K562 (cell line): Measurements from ENCODE around the gene GATB. TPM values are rescaled to one million over a fixed set of nuclear protein-coding genes. Genes with fewer than 3 reads are reported as not detected.

Source experiments
- ATAC-seq: fragments of 200-7000 bp; cut with Tn5 transposase; 3 replicates; pipeline ENCODE4 v1.9.1; 2020; ENCODE audit warnings: moderate library complexity
- BruUV-seq: library from RNA; stranded (reverse); fragments of 400-500 nt; replicated peaks from 2 replicates; lab custom pipeline; 2021; lab: Mats Ljungman, UMichigan
- CTCF ChIA-PET: fragments of 300-600 bp; formaldehyde crosslinking; extraction: SDS; loops from one replicate; lab custom pipeline; 2021; ENCODE audit warnings: low intra/inter-chr PET ratio; lab: Yijun Ruan, JAX
- POLR2A ChIA-PET: fragments of 300-600, 350-650 bp; sonication (Branson Sonifier 250); formaldehyde crosslinking; extraction: SDS; loops from one replicate; lab custom pipeline; 2021; ENCODE audit warnings: antibody characterized with exemption, inconsistent platforms; lab: Yijun Ruan, JAX
- DNase-seq, 4 experiments: peaks; one replicate each; pipeline versions ENCODE4 v3.0.0 to v3.0.0-alpha.2; 2011 to 2018; ENCODE audit warnings: low spot score in 3 of 4, mixed read lengths in 3 of 4; ENCODE audit errors: extremely low read depth in 1 of 4
- FAIRE-seq: peaks from 2 replicates; lab custom pipeline; 2011; peaks lifted over from hg19 to GRCh38; lab: Jason Lieb, UNC
- H2AFZ ChIP-seq: 2 replicates; pipeline ENCODE4 v1.6.0; 2011; ENCODE audit warnings: low read depth, low read length, control low read depth, inconsistent platforms
- H3K27ac ChIP-seq: fragments of 200-600 bp; 3 replicates; pipeline ENCODE4 v1.8.0; 2011; ENCODE audit warnings: low read depth, mild to moderate bottlenecking, control low read depth, inconsistent platforms, low read length, moderate library complexity, mixed read lengths; ENCODE audit errors: extremely low read depth
- H3K27me3 ChIP-seq, 2 experiments: fragments of 300-600 bp in 1 of 2; 2 replicates in 1 of 2; 3 replicates in 1 of 2; pipeline versions ENCODE4 v1.6.0 to v1.8.0; 2011; ENCODE audit warnings: inconsistent platforms in 2 of 2, low read length in 2 of 2, mild to moderate bottlenecking in 1 of 2, mixed read lengths in 1 of 2, moderate library complexity in 1 of 2; ENCODE audit not compliant: control insufficient read depth in 2 of 2, insufficient read depth in 2 of 2
- H3K36me3 ChIP-seq: fragments of 300-600 bp; 3 replicates; pipeline ENCODE4 v1.8.0; 2011; ENCODE audit warnings: mild to moderate bottlenecking, low read length, inconsistent platforms; ENCODE audit not compliant: control insufficient read depth, insufficient read depth
- H3K4me1 ChIP-seq, 2 experiments: fragments of 200-600 bp in 1 of 2; replicated peaks in 1 of 2; 2 replicates in 1 of 2; 3 replicates in 1 of 2; pipeline versions ENCODE4 v1.5.1 to v1.8.0; 2011; ENCODE audit warnings: inconsistent platforms in 2 of 2, low read length in 2 of 2, mild to moderate bottlenecking in 1 of 2, mixed read lengths in 1 of 2, moderate library complexity in 1 of 2; ENCODE audit not compliant: control insufficient read depth in 2 of 2, insufficient read depth in 2 of 2
- H3K4me2 ChIP-seq: 2 replicates; pipeline ENCODE4 v1.6.1; 2011; ENCODE audit warnings: low read length, control low read depth, inconsistent platforms, mixed read lengths; ENCODE audit not compliant: insufficient read depth
- H3K4me3 ChIP-seq: fragments of 200-600 bp; sonication (generic), shearing (Covaris generic); 2 replicates; pipeline ENCODE4 v1.5.1; 2016; ENCODE audit warnings: control low read depth, inconsistent platforms
- H3K79me2 ChIP-seq: fragments of 200-600 bp; 3 replicates; pipeline ENCODE4 v1.8.0; 2011; ENCODE audit warnings: low read length, inconsistent platforms; ENCODE audit not compliant: control insufficient read depth, insufficient read depth
- H3K9ac ChIP-seq, 2 experiments: 2 replicates each; pipeline versions ENCODE4 v1.6.0 to v1.6.1; 2011; ENCODE audit warnings: low read depth in 2 of 2, low read length in 2 of 2, control low read depth in 1 of 2, inconsistent platforms in 1 of 2, mild to moderate bottlenecking in 1 of 2, mixed read lengths in 1 of 2; ENCODE audit not compliant: insufficient read depth in 1 of 2
- H3K9me1 ChIP-seq: one replicate; pipeline ENCODE4 v1.6.0; 2011; ENCODE audit warnings: inconsistent platforms, mild to moderate bottlenecking, low read length, moderate library complexity; ENCODE audit not compliant: control insufficient read depth, insufficient read depth
- H3K9me3 ChIP-seq: replicated peaks from 2 replicates; pipeline ENCODE4 v1.5.1; 2011; ENCODE audit warnings: low read depth, low read length, inconsistent platforms; ENCODE audit not compliant: control insufficient read depth, insufficient read depth
- H4K20me1 ChIP-seq: replicated peaks from 2 replicates; pipeline ENCODE4 v1.6.1; 2011; ENCODE audit warnings: low read length, inconsistent platforms, mixed read lengths; ENCODE audit not compliant: control insufficient read depth, insufficient read depth
- CTBP1 ChIP-seq: fragments of 450-650 bp; IDR thresholded peaks from 2 replicates; pipeline ENCODE4 v1.6.1; 2016; ENCODE audit warnings: borderline replicate concordance
- EGR1 ChIP-seq: fragments of 450-650 bp; conservative IDR thresholded peaks from 2 replicates; pipeline ENCODE4 v1.6.1; 2017; ENCODE audit warnings: mild to moderate bottlenecking
- MAFF ChIP-seq: IDR thresholded peaks from 2 replicates; pipeline ENCODE4 v1.6.1; 2012; ENCODE audit warnings: low read length, improper control_type of control experiment
- MXI1 ChIP-seq: IDR thresholded peaks from 2 replicates; pipeline ENCODE4 v1.6.1; 2011; ENCODE audit warnings: low read depth, mild to moderate bottlenecking, improper control_type of control experiment, low read length
- PHF21A ChIP-seq: fragments of 450-650 bp; IDR thresholded peaks from 2 replicates; pipeline ENCODE4 v1.6.1; 2017; ENCODE audit warnings: low read depth, borderline replicate concordance
- PYGO2 ChIP-seq: fragments of 450-650 bp; IDR thresholded peaks from 2 replicates; pipeline ENCODE4 v1.6.1; 2016; ENCODE audit warnings: mild to moderate bottlenecking, missing genetic modification characterization, moderate library complexity, missing compliant biosample characterization
- RAD21 ChIP-seq, 2 experiments: fragments of 250-450 bp in 1 of 2; fragments of 450-650 bp in 1 of 2; sonication (Bioruptor Pico) in 1 of 2; formaldehyde crosslinking in 1 of 2; IDR thresholded peaks in 1 of 2; conservative IDR thresholded peaks in 1 of 2; 2 replicates each; pipeline versions ENCODE4 v1.4.0 to v1.8.0; 2020 to 2022; ENCODE audit warnings: mild to moderate bottlenecking in 2 of 2, moderate library complexity in 1 of 2
- RBM15 ChIP-seq: fragments of 200-400 bp; formaldehyde crosslinking; IDR thresholded peaks from 2 replicates; pipeline ENCODE4 v1.6.1; 2018; ENCODE audit warnings: mild to moderate bottlenecking, low read length, moderate library complexity; ENCODE audit not compliant: insufficient read depth
- RNF2 ChIP-seq: sonication (generic); IDR thresholded peaks from 2 replicates; pipeline ENCODE4 v1.6.1; 2016
- SMAD3 ChIP-seq: fragments of 450-650 bp; formaldehyde crosslinking; conservative IDR thresholded peaks from 2 replicates; pipeline ENCODE4 v1.4.0; 2020; ENCODE audit warnings: mild to moderate bottlenecking
- SMC3 ChIP-seq: conservative IDR thresholded peaks from 2 replicates; pipeline ENCODE4 v1.6.1; 2011; ENCODE audit warnings: low read depth, low read length, improper control_type of control experiment; ENCODE audit not compliant: insufficient read depth
- STAG1 ChIP-seq: sonication (generic); formaldehyde crosslinking; IDR thresholded peaks from 2 replicates; pipeline ENCODE4 v1.5.0; 2020; ENCODE audit warnings: missing genetic modification reagents, borderline replicate concordance
- YBX1 ChIP-seq: fragments of 450-650 bp; IDR thresholded peaks from 2 replicates; pipeline ENCODE4 v1.7.1; 2016; ENCODE audit warnings: mild to moderate bottlenecking
- WGBS: fragments of 100-300 bp; shearing (Covaris generic); methylation state at CpG from one replicate; pipeline ENCODE4 v1.1.6; 2016; ENCODE audit warnings: low coverage, mixed read lengths; ENCODE audit not compliant: insufficient coverage; ENCODE audit errors: missing lambda C conversion rate; 5-methylcytosine and 5-hydroxymethylcytosine counted together
- in situ Hi-C: fragments of 300-500 bp; cut with MboI; formaldehyde crosslinking; loops from 4 replicates; pipeline ENCODE4 v1.15.0; 2018; ENCODE audit warnings: inconsistent platforms, mixed read lengths
- intact Hi-C: fragments of 100-400 bp; cut with micrococcal nuclease; formaldehyde crosslinking; loops from 2 replicates; pipeline ENCODE4 v1.14.2; 2022
- polyA plus RNA-seq, 8 experiments: library from polyadenylated mRNA; depleted of rRNA in 4 of 8; stranded (reverse) in 5 of 8; unstranded in 3 of 8; fragments of >200 nt; fragmentation: Nextera tagmentation in 2 of 8; fragmentation: Illumina TruSeq in 1 of 8; extraction: Ambion mirVana in 2 of 8; extraction: Trizol in 1 of 8; gene quantifications; 2 replicates each; pipeline versions ENCODE4 v1.2.1 to v1.2.3, GENCODE V29; 2011 to 2014; ENCODE audit warnings: inconsistent platforms in 1 of 8, missing spikeins in 1 of 8
- total RNA-seq, 7 experiments: library from RNA; depleted of rRNA in 6 of 7; stranded (reverse); fragments of >200 nt in 6 of 7; fragmentation: Illumina TruSeq in 2 of 7; extraction: Trizol in 2 of 7; gene quantifications; 2 replicates each; pipeline versions ENCODE4 v1.2.1 to v1.2.3, GENCODE V29; 2011 to 2021; ENCODE audit warnings: low replicate concordance in 1 of 7
- TF ChIP-seq, protein P1 (sequence below): IDR thresholded peaks from 2 replicates; pipeline ENCODE4 v1.6.1; 2016; ENCODE audit warnings: missing genetic modification characterization, missing compliant biosample characterization
- TF ChIP-seq, protein P2 (sequence below), 2 experiments: fragments of 450-650 bp; formaldehyde crosslinking in 1 of 2; IDR thresholded peaks; 2 replicates each; pipeline versions ENCODE4 v1.4.0 to v1.6.1; 2014 to 2020; ENCODE audit warnings: mild to moderate bottlenecking in 2 of 2, borderline replicate concordance in 1 of 2, low read depth in 1 of 2

The GATB gene
- total and polyA plus RNA-seq, 9 of the 15 experiments (the other 6 are each of a cell fraction or from before 2014, with no cell fraction given) = 15.3 to 31.8 (median 26.2) TPM

DNA sequence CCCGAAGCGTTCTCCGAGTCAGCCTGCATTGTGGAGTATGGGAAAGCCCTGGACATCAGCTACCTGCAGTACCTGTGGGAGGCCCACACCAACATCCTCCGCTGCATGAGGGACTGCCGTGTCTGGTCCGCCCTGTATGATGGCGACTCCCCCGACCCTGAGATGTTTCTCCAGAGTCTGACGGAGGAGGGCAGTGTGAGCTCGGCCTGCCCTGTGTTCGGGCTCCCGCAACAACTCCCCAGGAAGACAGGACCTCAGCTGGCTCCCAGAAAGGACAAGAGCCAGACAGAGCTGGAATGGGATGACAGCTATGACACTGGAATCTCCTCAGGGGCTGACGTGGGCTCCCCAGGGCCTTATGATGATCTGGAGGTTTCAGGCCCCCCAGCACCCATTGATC lies 111.3 kb downstream of the GATB start:
- FAIRE-seq = no peak
- H3K27ac ChIP-seq = no peak overlapping the region
- 3% methylated on average over 13 of the region's 13 CpGs for WGBS
- ATAC-seq = peak; percentile 92
- in situ Hi-C loops (no loop called here), intact Hi-C loops (loop anchor here (10.0 kb wide), 4 partner anchors 155 to 745 kb away; no protein-coding TSS in a partner anchor)
- H3K4me2 ChIP-seq = no peak overlapping the region
- H3K4me1 ChIP-seq = no peaks in the 10 kb centered on the region
- H3K9me3 ChIP-seq = no peaks in the 10 kb centered on the region
- POLR2A ChIA-PET = no interaction called here
- H3K9me1 ChIP-seq = no peaks in the 10 kb centered on the region
- CTCF ChIA-PET = no interaction called here
- no peaks in the 10 kb centered on the region for H3K79me2 ChIP-seq
- H3K4me3 ChIP-seq = no peak overlapping the region
- no peak overlapping the region for H2AFZ ChIP-seq
- BruUV-seq = no TSS peak
- DNase-seq = peak; percentile 33 to 59 (median 49)
- no peak overlapping the region for H3K9ac ChIP-seq
- H4K20me1 ChIP-seq = no peaks in the 10 kb centered on the region
- H3K36me3 ChIP-seq = no peaks in the 10 kb centered on the region
- peaks cover 19 to 27% of the 10 kb centered on the region in 2 experiments for H3K27me3 ChIP-seq
- TF ChIP-seq SMAD3 (CRISPR knock-in tag) (no peak), YBX1 (no peak), SMC3 (peak; percentile 42), RAD21 (CRISPR knock-in tag; conservative IDR thresholded peaks at IDR 0.05 in 1 of 2, IDR thresholded peaks at IDR 0.05 in 1 of 2) (peak; percentile 70 to 75), CTBP1 (0 out of 2 replicates have a peak, but pooled peaks have one; percentile 19), PHF21A (no peak), RBM15 (no peak), RNF2 (no peak), STAG1 (peak; percentile 36; the same call in 1 of the 2 replicates), PYGO2 (tag) (no peak), EGR1 (no peak), MXI1 (no peak), MAFF (no peak)
- TF ChIP-seq, protein P1, sequence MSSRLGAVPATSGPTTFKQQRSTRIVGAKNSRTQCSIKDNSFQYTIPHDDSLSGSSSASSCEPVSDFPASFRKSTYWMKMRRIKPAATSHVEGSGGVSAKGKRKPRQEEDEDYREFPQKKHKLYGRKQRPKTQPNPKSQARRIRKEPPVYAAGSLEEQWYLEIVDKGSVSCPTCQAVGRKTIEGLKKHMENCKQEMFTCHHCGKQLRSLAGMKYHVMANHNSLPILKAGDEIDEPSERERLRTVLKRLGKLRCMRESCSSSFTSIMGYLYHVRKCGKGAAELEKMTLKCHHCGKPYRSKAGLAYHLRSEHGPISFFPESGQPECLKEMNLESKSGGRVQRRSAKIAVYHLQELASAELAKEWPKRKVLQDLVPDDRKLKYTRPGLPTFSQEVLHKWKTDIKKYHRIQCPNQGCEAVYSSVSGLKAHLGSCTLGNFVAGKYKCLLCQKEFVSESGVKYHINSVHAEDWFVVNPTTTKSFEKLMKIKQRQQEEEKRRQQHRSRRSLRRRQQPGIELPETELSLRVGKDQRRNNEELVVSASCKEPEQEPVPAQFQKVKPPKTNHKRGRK = no peak
- TF ChIP-seq, protein P2, sequence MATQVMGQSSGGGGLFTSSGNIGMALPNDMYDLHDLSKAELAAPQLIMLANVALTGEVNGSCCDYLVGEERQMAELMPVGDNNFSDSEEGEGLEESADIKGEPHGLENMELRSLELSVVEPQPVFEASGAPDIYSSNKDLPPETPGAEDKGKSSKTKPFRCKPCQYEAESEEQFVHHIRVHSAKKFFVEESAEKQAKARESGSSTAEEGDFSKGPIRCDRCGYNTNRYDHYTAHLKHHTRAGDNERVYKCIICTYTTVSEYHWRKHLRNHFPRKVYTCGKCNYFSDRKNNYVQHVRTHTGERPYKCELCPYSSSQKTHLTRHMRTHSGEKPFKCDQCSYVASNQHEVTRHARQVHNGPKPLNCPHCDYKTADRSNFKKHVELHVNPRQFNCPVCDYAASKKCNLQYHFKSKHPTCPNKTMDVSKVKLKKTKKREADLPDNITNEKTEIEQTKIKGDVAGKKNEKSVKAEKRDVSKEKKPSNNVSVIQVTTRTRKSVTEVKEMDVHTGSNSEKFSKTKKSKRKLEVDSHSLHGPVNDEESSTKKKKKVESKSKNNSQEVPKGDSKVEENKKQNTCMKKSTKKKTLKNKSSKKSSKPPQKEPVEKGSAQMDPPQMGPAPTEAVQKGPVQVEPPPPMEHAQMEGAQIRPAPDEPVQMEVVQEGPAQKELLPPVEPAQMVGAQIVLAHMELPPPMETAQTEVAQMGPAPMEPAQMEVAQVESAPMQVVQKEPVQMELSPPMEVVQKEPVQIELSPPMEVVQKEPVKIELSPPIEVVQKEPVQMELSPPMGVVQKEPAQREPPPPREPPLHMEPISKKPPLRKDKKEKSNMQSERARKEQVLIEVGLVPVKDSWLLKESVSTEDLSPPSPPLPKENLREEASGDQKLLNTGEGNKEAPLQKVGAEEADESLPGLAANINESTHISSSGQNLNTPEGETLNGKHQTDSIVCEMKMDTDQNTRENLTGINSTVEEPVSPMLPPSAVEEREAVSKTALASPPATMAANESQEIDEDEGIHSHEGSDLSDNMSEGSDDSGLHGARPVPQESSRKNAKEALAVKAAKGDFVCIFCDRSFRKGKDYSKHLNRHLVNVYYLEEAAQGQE (IDR thresholded peaks at IDR 0.05; ENCODE audit: borderline replicate concordance) = peak; percentile 54
- TF ChIP-seq, protein P2 (CRISPR knock-in tag; IDR thresholded peaks at IDR 0.05; ENCODE audit: low read depth) = no peak
